Stimulated activated CD4-positive, alpha-beta T cell treated with anti-CD3 and anti-CD28 coated beads, Interleukin-12 subunit alpha, Interleukin-12 subunit beta, amount 100 ng/mL, for 4 hours (primary cell): Measurements from ENCODE around the gene POLR3E.
"Not testable (repeated sequence)": the region's sequence is repeated elsewhere in the genome, so short reads cannot be mapped to it uniquely, and the experiment has no call there.

Source experiments
- DNase-seq: peaks from one replicate; pipeline ENCODE4 v3.0.0-alpha.2; 2020

POLR3E gene

DNA sequence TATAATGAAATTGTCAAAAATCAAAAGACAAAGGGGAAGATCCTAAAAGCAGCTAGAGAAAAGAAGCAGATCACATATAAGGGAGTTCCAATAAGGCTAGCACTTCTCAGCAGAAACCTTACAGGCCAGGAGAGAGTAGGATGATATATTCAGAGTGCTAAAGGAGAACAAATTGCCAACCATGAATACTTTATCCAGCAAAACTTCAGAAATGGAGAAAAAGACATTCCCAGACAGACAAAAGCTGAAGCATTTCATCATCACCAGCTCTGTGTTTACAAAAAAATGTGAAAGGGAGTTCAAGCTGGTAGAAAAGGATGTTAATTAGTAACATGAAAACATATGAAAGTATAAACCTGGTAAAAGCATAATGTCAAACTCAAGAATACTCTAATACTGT, 39.8 kb downstream of the POLR3E start:
- DNase-seq = no peak

GRCh38 chr16:22337849-22338635, 40.8 kb downstream of the POLR3E start:
- DNase-seq = no peak

GRCh38 chr16:22340945-22341344, 43.7 kb downstream of the POLR3E start:
- DNase-seq = no peak

DNA sequence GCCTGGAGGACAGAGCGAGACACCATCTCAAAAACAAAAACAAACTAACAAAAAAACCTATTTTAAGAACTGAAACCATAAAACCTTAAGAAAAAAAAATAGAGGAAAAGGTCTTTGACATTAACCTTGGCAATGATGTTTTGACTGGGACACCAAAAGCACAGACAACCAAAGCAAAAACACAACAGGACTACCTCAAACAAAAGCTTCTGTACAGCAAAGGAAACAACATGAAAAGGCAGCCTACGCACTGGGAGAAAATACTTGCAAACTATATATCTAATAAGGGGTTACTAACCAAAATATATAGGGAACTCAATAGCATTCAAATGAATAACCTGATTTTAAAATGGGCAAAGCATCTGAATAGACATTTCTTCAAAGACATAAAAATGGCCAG, 44.9 kb downstream of the POLR3E start:
- DNase-seq = no peak

- no peak for DNase-seq
Measured at GRCh38 chr16:22346483-22346882, 49.3 kb downstream of the POLR3E start.

DNA sequence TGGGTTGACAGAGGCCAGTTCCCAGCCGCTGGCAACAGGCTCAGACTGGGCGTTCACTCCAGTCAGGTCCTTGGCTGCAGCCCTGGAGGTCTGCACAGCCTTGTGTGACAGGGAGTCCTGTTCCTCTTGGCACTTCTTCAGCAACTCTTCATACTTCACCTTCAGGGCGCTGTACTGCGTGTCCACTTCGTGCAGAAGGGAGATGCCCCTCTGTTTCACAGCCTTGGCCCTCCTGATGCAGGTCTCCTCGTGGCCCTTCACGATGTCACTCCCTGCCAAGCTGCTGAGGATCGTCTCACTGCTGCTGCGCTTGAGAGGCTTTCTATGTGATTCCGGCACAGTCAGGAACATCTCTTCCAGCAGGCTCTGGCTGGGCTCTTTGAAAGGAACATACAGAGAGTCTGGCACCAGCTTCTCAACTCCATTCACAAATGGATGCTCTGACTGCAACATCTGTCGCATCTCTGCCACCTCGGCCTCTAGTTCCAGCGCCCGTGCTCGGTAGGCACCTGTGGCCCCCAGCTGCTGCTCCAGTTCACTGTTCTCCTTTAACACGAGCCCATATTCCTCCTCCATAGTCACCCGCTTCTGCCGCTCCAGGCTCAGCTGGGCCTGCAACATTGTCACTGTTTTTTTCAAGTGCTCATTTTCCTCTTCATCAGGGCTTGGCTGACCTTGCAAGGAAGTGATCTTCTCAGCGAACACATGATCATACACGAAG, 50.1 kb downstream of the POLR3E start:
- DNase-seq = no peak

DNA sequence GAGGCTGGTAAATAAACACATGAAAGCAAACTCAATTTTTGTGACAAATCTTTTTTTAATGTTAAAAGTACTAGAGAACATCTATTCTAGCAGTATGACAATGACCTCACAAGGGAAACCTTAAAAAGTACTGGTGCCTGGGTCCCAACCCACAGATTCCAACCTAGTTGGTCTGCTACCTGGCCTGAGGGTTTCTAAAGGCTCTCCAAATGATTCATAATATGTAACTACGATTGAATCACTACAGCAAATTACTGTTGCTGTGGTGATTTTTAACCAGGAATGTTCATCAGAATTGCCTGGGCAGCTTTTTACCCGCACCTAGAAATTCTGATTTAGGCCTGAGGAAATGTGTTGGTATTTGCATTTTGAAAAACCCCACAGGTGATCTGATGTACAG, 51.1 kb downstream of the POLR3E start:
- no peak for DNase-seq

GRCh38 chr16:22351017-22351416, 53.8 kb downstream of the POLR3E start:
- not testable (repeated sequence) for DNase-seq

- DNase-seq = no peak
Measured at GRCh38 chr16:22352140-22352539, 54.9 kb downstream of the POLR3E start.

- no peak for DNase-seq
Measured at GRCh38 chr16:22352723-22353122, 55.5 kb downstream of the POLR3E start.

DNA sequence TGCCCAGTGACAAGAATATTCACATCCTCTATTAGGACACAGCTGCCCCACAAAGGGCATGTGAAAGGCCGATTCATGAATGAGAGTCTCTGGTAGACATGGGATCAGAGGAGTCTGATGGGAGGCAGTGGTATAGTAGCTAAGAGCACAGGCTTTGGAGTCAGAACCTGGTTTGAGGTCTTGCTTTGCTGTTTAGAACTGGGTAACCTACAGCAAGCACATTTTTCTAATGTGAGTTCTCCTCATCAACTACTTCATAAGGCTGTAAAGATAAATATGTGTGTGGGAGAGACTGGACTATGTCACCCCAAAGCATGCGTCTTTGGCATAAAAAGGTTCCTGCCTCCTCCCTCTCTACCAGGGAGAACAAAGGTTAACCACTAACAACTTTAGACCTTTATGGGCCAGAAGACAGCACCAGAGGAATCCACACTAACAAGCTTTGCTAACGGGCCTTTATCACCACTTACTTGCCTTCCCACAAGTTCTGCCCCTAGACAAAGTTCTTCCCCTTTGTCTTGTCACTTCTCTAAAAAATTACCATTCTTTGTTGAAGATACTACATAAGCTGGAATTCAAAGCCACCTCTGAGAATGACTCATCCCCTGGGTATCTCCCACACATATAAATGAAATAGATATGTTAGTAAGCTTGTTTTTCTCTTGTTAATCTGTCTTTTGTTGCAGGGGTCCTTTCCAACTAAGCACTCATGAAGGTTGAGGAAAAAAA, 56.1 kb downstream of the POLR3E start:
- no peak for DNase-seq

DNA sequence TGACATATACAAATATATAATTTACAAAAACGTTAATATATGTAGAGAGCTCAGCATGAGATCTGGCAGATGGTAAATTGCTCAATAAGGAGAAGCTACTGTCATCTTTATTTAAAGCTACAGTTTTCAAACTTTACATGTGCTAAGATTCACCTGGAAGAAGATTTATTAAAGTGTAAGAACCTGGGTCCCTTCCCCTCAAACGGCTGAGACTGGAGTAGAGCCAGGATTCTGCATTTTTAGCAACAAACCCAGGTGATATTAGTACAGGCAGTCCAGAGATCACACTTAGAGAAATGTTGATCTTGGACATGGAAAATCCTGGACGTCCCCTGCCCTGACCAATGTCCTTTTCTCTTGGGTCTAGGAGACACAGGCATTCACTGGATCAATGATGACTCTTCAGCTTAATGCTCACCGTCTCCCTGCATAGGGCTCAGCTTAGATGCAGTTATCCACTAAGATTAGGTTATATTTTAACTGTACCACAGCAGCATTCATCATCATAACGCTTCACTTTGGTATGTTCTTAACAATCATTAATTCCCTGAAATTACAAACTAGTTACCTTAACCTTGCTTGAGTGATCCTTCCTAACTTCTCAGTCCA, 56.8 kb downstream of the POLR3E start:
- DNase-seq = no peak

DNA sequence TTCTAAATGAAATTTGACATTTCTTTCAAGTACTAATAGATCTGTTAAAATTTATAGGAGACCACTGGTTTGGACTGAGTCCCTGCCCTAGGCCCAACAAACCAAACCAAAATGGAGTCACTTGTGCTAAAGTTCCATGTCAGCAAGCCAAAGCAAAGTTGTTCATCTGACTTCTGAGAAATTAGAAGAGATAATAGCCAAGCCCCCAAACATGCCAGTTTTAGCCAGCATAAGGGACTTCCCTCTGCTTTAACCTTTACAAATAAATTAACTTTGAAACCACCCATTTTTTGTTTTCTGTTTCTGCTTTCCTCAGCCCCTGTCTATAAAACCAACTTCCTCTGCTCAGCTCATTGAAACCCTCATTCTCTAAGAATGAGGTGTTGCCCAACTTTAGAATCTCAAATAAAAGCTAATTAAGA, 58.3 kb downstream of the POLR3E start:
- DNase-seq = no peak

DNA sequence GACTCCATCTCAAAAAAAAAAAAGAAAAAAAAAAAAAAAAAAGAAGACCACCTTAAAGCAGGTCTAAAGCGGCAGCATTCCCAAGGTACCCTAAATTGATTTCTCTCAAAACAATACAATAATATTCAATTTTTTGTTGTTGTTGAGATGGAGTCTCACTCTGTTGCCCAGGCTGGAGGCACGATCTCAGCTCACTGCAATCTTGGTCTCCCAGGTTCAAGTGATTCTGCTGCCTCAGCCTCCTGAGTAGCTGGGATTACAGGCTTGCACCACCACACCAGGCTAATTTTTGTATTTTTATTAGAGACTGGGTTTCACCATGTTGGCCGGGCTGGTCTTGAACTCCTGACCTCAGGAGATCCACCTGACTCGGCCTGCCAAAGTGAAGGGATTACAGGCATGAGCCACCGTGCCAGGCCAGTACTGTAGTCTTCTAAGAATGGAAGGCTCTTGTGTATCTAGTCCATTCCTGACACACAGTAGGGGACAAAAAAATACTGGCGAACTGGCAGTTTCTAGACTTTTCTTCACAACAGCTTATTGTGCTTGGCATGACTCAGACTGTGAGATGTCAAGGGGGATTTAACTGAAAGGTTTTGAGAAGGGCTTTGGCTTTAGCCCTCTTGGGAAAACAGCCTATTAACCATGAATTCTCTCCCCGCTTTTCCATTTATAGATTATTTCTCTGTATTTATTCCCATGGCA, 59.9 kb downstream of the POLR3E start:
- DNase-seq = no peak

- no peak for DNase-seq
Measured at GRCh38 chr16:22357635-22357971, 60.4 kb downstream of the POLR3E start.

DNA sequence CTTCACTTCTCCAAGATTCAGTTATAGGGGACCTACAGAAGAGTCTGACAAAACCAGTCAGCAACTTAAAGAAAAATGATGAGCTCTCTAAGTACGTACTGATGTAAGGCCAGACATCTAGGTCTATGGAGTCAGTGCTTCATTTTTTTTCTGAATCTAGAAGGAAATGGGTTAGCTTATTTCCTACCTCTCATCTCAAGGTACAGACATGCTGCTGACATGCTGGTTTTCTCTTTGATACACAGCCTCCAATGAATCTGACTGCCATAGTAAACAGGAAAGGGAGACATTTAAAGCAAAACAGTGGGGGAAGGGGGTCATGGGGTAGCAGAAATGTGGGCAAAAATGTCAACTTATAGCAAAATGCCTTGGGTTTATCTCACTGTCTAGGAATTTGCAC, 60.8 kb downstream of the POLR3E start:
- no peak for DNase-seq

DNA sequence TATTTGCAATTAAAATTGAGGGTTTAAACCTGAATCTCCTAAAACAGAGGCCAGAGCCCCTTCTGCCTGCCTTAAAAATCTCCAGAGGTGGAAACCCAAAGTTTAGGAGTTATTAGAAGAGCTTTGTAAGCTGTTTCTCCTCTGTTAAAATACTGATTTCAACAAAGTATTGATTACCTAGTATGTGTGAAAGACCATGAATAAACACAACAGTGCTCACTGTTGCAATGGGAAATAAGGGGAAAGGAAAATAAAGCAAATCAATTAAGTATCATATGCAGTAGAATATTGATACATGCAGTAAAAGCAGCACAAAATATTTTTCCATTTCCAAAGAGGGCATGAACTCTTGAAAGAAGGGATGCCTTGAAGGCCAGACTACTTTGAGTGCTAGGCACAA, 62.5 kb downstream of the POLR3E start:
- no peak for DNase-seq

GRCh38 chr16:22360963-22361659, 63.9 kb downstream of the POLR3E start:
- no peak for DNase-seq

GRCh38 chr16:22364241-22364640, 67.0 kb downstream of the POLR3E start:
- DNase-seq = no peak

- DNase-seq = no peak
Measured at GRCh38 chr16:22366371-22366770, 69.2 kb downstream of the POLR3E start.

GRCh38 chr16:22366889-22367288, 69.7 kb downstream of the POLR3E start:
- no peak for DNase-seq

DNA sequence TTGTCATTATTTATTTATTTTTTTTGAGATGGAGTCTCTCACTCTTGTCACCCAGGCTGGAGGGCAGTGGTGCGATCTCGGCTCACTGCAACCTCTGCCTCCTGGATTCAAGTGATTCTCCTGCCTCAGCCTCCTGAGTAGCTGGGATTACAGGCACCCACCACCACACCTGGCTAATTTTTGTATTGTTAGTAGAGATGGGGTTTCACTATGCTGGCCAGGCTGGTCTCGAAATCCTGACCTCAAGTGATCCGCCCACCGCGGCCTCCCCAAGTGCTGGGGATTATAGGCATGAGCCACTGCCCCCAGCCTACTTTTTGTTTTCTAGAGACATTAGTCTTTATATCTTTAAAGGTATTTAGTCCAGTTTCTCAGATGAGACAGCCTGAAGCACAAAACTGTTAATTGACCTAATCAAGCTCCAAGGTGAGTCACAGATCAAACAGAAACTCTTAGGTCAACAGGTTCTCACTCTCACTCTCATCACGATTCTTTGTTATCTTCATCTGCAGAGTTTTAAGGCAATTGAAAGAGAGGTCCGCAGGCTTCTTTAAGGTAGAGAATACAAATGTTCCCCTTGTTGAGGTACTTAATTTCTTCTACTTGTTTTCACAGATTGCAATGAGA, 71.1 kb downstream of the POLR3E start:
- DNase-seq = not testable (repeated sequence)
